Measurements from ENCODE around the gene MTF1.

DNA sequence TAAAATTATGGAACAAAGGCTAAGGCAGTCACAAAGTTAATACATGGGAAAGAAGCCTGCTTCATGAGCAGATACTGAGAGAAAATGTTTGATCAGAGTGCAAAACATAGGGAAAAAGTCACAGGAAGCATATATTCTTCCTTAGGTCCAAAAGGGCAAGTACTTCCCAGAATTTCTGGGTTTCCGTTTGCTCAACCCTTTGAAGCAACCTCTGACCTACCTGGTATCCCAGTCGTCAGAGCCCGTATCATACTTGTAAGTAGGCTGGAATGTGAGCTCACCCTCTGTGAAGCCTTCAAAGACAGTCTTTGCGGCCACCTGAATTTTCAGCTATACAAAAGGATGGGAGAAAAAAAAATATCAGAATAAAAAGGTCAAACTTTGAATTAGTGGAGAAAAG, 20.5 kb upstream of the MTF1 start:
- TF ChIP-seq POLR2AphosphoS5 (IDR thresholded peaks at IDR 0.05; ENCODE audit: low read depth) (no peak), GABPA (IDR thresholded peaks at IDR 0.05; ENCODE audit: low read depth) (no peak)
- TF ChIP-seq, protein P1, sequence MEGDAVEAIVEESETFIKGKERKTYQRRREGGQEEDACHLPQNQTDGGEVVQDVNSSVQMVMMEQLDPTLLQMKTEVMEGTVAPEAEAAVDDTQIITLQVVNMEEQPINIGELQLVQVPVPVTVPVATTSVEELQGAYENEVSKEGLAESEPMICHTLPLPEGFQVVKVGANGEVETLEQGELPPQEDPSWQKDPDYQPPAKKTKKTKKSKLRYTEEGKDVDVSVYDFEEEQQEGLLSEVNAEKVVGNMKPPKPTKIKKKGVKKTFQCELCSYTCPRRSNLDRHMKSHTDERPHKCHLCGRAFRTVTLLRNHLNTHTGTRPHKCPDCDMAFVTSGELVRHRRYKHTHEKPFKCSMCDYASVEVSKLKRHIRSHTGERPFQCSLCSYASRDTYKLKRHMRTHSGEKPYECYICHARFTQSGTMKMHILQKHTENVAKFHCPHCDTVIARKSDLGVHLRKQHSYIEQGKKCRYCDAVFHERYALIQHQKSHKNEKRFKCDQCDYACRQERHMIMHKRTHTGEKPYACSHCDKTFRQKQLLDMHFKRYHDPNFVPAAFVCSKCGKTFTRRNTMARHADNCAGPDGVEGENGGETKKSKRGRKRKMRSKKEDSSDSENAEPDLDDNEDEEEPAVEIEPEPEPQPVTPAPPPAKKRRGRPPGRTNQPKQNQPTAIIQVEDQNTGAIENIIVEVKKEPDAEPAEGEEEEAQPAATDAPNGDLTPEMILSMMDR (IDR thresholded peaks at IDR 0.05; ENCODE audit: insufficient read depth, low read length) = no peak
